Nephron progenitor cell (in vitro differentiated cells): ENCODE measurements around the gene SIPA1L3.

Experiments
- DNase-seq: peaks from one replicate; pipeline ENCODE4 v3.0.0; 2021
- H3K27ac Mint-ChIP-seq: 2 replicates; pipeline ENCODE4 v1.8.0; 2021; ENCODE audit warnings: mild to moderate bottlenecking, moderate library complexity, mixed read lengths
- H3K27me3 Mint-ChIP-seq: 2 replicates; pipeline ENCODE4 v1.8.0; 2021; ENCODE audit warnings: mild to moderate bottlenecking, low read depth, mixed read lengths; ENCODE audit not compliant: poor library complexity
- H3K36me3 Mint-ChIP-seq: 2 replicates; pipeline ENCODE4 v1.8.0; 2021; ENCODE audit warnings: low read depth, mixed read lengths
- H3K4me1 Mint-ChIP-seq: 2 replicates; pipeline ENCODE4 v1.8.0; 2021; ENCODE audit warnings: mixed read lengths
- H3K4me3 Mint-ChIP-seq: 2 replicates; pipeline ENCODE4 v1.8.0; 2021; ENCODE audit warnings: mild to moderate bottlenecking, moderate library complexity, mixed read lengths
- H3K9me3 Mint-ChIP-seq: 2 replicates; pipeline ENCODE4 v1.8.0; 2021; ENCODE audit warnings: mild to moderate bottlenecking, moderate library complexity, mixed read lengths
- CTCF ChIP-seq: fragments of 200-600 bp; sonication (generic); IDR thresholded peaks from 2 replicates; pipeline ENCODE4 v1.5.0; 2021; ENCODE audit warnings: antibody characterized with exemption

SIPA1L3 gene

GRCh38 chr19:38163419-38164290, 256.6 kb downstream of the SIPA1L3 start:
- Mint-ChIP-seq H3K27me3 (peaks cover 10% of the 10 kb centered on the region), H3K4me3 (no peak overlapping the region), H3K27ac (peak overlapping the region; percentile 64), H3K9me3 (peaks cover 27% of the 10 kb centered on the region), H3K4me1 (peaks cover 16% of the 10 kb centered on the region), H3K36me3 (peaks cover 61% of the 10 kb centered on the region)
- DNase-seq = no peak
- no peak for TF ChIP-seq CTCF

GRCh38 chr19:38164526-38164925, 257.5 kb downstream of the SIPA1L3 start:
- Mint-ChIP-seq H3K4me1 (peaks cover 22% of the 10 kb centered on the region), H3K9me3 (peaks cover 27% of the 10 kb centered on the region), H3K27ac (no peak overlapping the region), H3K27me3 (peaks cover 10% of the 10 kb centered on the region), H3K36me3 (peaks cover 63% of the 10 kb centered on the region), H3K4me3 (no peak overlapping the region)
- no peak for TF ChIP-seq CTCF
- no peak for DNase-seq

GRCh38 chr19:38165335-38165734, 258.3 kb downstream of the SIPA1L3 start:
- Mint-ChIP-seq H3K4me3 (no peak overlapping the region), H3K36me3 (peaks cover 63% of the 10 kb centered on the region), H3K4me1 (peaks cover 29% of the 10 kb centered on the region), H3K27me3 (peaks cover 10% of the 10 kb centered on the region), H3K27ac (peak overlapping the region; percentile 66), H3K9me3 (peaks cover 27% of the 10 kb centered on the region)
- no peak for TF ChIP-seq CTCF
- no peak for DNase-seq

GRCh38 chr19:38168637-38169036, 261.6 kb downstream of the SIPA1L3 start:
- TF ChIP-seq CTCF = no peak
- Mint-ChIP-seq H3K4me3 (no peak overlapping the region), H3K27ac (no peak overlapping the region), H3K9me3 (peaks cover under 1% of the 10 kb centered on the region), H3K36me3 (peaks cover 30% of the 10 kb centered on the region), H3K4me1 (peaks cover 29% of the 10 kb centered on the region), H3K27me3 (peaks cover under 1% of the 10 kb centered on the region)
- no peak for DNase-seq

GRCh38 chr19:38170334-38170733, 263.3 kb downstream of the SIPA1L3 start:
- H3K27me3 Mint-ChIP-seq = no peaks in the 10 kb centered on the region
- no peak overlapping the region for H3K27ac Mint-ChIP-seq
- TF ChIP-seq CTCF = no peak
- peaks cover 24% of the 10 kb centered on the region for H3K4me1 Mint-ChIP-seq
- H3K36me3 Mint-ChIP-seq = peaks cover 16% of the 10 kb centered on the region
- no peaks in the 10 kb centered on the region for H3K9me3 Mint-ChIP-seq
- H3K4me3 Mint-ChIP-seq = no peak overlapping the region
- no peak for DNase-seq

- Mint-ChIP-seq H3K27me3 (no peaks in the 10 kb centered on the region), H3K27ac (peak overlapping the region; percentile 86), H3K4me3 (no peak overlapping the region), H3K4me1 (peaks cover 24% of the 10 kb centered on the region), H3K9me3 (no peaks in the 10 kb centered on the region), H3K36me3 (peaks cover 7% of the 10 kb centered on the region)
- no peak for DNase-seq
- TF ChIP-seq CTCF = no peak
These were observed 265.0 kb downstream of the SIPA1L3 start for GRCh38 chr19:38172001-38172400.
